Brain microvascular endothelial cell (primary cell): ENCODE results near the gene CRHR1.
A peak's percentile ranks its signal among the peaks of the same experiment; 100 is the strongest.

Experiments
- DNase-seq: peaks from one replicate; pipeline ENCODE4 v3.0.0-alpha.2; 2020
- H3K27ac ChIP-seq: fragments of 250-450 bp; sonication (Bioruptor Pico); 2 replicates; pipeline ENCODE4 v1.5.1; 2020; ENCODE audit warnings: mild to moderate bottlenecking, moderate library complexity
- H3K27me3 ChIP-seq: fragments of 250-450 bp; sonication (Bioruptor Pico); replicated peaks from 2 replicates; pipeline ENCODE4 v1.5.1; 2020; ENCODE audit warnings: mild to moderate bottlenecking
- H3K36me3 ChIP-seq: fragments of 250-450 bp; sonication (Bioruptor Pico); replicated peaks from 2 replicates; pipeline ENCODE4 v1.5.1; 2020; ENCODE audit warnings: mild to moderate bottlenecking
- H3K4me3 ChIP-seq: 2 replicates; pipeline ENCODE4 v1.5.1; 2011; ENCODE audit warnings: low read depth, mild to moderate bottlenecking, control low read depth, low read length, moderate library complexity
- CTCF ChIP-seq: IDR thresholded peaks from 2 replicates; pipeline ENCODE4 v1.5.1; 2011; ENCODE audit warnings: low read depth, mild to moderate bottlenecking, moderate library complexity, low read length, control low read depth, inconsistent platforms; ENCODE audit errors: missing control alignments
- in situ Hi-C: cut with HindIII; loops from 2 replicates; pipeline ENCODE4 v1.10.0; 2017; ENCODE audit warnings: low sequenced_read_pairs, low pct_ligation_motif_present

The CRHR1 gene

GRCh38 chr17:45783593-45784292 lies 377 bp upstream of the CRHR1 start:
- Histone ChIP-seq H3K4me3 (peak overlapping the region; percentile 20), H3K27me3 (peaks cover 59% of the 10 kb centered on the region), H3K27ac (no peak overlapping the region), H3K36me3 (no peaks in the 10 kb centered on the region)
- no peak for DNase-seq
- no peak for TF ChIP-seq CTCF
- in situ Hi-C loops: no loop called here

GRCh38 chr17:45784741-45785479 lies 790 bp downstream of the CRHR1 start:
- Histone ChIP-seq H3K27me3 (peaks cover 68% of the 10 kb centered on the region), H3K27ac (no peak overlapping the region), H3K4me3 (peak overlapping the region; percentile 20), H3K36me3 (no peaks in the 10 kb centered on the region)
- in situ Hi-C loops: no loop called here
- no peak for TF ChIP-seq CTCF
- no peak for DNase-seq

- H3K4me3 ChIP-seq: no peak overlapping the region
- H3K36me3 ChIP-seq: no peaks in the 10 kb centered on the region
- H3K27ac ChIP-seq: no peak overlapping the region
- no peak for TF ChIP-seq CTCF
- H3K27me3 ChIP-seq: peaks cover 70% of the 10 kb centered on the region
- no peak for DNase-seq
- in situ Hi-C loops: no loop called here
Measured at GRCh38 chr17:45785480-45786193, 1.5 kb downstream of the CRHR1 start.

- in situ Hi-C loops: no loop called here
- Histone ChIP-seq H3K36me3 (no peaks in the 10 kb centered on the region), H3K27me3 (peaks cover 69% of the 10 kb centered on the region), H3K27ac (no peak overlapping the region), H3K4me3 (no peak overlapping the region)
- DNase-seq: no peak
- no peak for TF ChIP-seq CTCF
Measured at GRCh38 chr17:45786349-45786748, 2.2 kb downstream of the CRHR1 start.

DNA sequence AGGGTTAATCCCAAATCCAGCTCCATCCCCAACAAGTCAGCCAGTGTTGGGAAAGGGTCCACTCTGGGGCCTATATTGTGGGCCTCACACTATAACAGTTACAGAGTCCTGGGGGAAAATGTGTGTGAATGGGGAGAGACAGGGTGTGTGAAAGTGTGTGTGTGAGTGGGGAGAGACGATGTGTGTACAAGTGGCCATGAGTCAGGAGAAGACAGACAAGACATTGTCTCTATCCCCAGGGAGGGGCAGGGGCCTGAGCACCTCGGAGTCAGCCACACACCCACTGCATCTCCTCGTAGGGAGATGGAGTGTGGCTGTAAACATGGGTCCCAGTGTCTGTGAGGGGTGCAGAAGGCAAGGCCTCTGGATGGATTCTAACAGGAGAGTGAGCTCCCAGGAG lies 2.9 kb downstream of the CRHR1 start:
- Histone ChIP-seq H3K27ac (no peak overlapping the region), H3K36me3 (no peaks in the 10 kb centered on the region), H3K4me3 (no peak overlapping the region), H3K27me3 (peaks cover 71% of the 10 kb centered on the region)
- in situ Hi-C loops: no loop called here
- TF ChIP-seq CTCF: no peak
- DNase-seq: no peak
